Tibial nerve (tissue), 3 donors: ENCODE data around the gene ZNF705A.
"Not testable (repeated sequence)": the region's sequence is repeated elsewhere in the genome, so short reads cannot be mapped to it uniquely, and the experiment has no call there.

Experiments used
- POLR2A ChIP-seq, 2 donors: fragments of 450-650 bp; IDR thresholded peaks; one replicate each; pipeline ENCODE4 v1.6.1; 2017; ENCODE audit warnings: antibody characterized with exemption in 2 of 2, mild to moderate bottlenecking in 2 of 2, moderate library complexity in 2 of 2
- TF ChIP-seq, protein P1 (sequence below), 5 experiments: fragments of 200-600 bp in 3 of 5; fragments of 450-650 bp in 2 of 5; sonication (generic) in 3 of 5; IDR thresholded peaks; one replicate each; pipeline ENCODE4 v1.5.1; 2016 to 2019; ENCODE audit warnings: antibody characterized with exemption in 5 of 5, mild to moderate bottlenecking in 3 of 5, moderate library complexity in 2 of 5

DNA sequence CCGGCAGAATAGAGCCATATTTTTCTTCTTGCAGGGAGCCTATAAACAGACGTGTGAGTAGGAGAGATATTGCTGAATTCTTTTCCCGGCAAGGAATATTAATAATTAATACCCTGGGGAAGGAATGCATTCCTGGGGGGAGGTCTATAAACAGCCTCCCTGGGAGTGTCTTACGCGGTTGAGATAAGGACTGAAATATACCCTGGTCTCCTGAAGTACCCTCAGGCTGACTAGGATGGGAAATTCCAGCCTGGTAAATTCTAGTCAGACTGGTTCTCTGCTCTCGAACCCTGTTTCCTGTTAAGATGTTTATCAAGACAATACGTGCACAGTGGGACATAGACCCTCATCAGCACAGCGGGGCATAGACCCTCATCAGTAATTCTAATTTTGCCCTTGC lies 15.2 kb upstream of the ZNF705A start:
- TF ChIP-seq, protein P1, sequence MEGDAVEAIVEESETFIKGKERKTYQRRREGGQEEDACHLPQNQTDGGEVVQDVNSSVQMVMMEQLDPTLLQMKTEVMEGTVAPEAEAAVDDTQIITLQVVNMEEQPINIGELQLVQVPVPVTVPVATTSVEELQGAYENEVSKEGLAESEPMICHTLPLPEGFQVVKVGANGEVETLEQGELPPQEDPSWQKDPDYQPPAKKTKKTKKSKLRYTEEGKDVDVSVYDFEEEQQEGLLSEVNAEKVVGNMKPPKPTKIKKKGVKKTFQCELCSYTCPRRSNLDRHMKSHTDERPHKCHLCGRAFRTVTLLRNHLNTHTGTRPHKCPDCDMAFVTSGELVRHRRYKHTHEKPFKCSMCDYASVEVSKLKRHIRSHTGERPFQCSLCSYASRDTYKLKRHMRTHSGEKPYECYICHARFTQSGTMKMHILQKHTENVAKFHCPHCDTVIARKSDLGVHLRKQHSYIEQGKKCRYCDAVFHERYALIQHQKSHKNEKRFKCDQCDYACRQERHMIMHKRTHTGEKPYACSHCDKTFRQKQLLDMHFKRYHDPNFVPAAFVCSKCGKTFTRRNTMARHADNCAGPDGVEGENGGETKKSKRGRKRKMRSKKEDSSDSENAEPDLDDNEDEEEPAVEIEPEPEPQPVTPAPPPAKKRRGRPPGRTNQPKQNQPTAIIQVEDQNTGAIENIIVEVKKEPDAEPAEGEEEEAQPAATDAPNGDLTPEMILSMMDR (IDR thresholded peaks at IDR 0.05): not testable (repeated sequence)
- not testable (repeated sequence) for TF ChIP-seq POLR2A (IDR thresholded peaks at IDR 0.05)
